Hematopoietic multipotent progenitor cell treated with erythropoietin and hydrocortisone succinate and interleukin-3 and kit ligand, for 17 days (in vitro differentiated cells): ENCODE measurements around the gene G6PC3.
"Not testable (repeated sequence)": the region's sequence is repeated elsewhere in the genome, so short reads cannot be mapped to it uniquely, and the experiment has no call there.

Experiments
- DNase-seq: peaks from one replicate; pipeline ENCODE4 v3.0.0-alpha.2; 2015; ENCODE audit warnings: low spot score

The G6PC3 gene

GRCh38 chr17:44108440-44109311 is 38.1 kb downstream of the G6PC3 start:
- DNase-seq, result no peak

GRCh38 chr17:44109312-44109630 is 38.7 kb downstream of the G6PC3 start:
- DNase-seq, result no peak

GRCh38 chr17:44110011-44110686 is 39.6 kb downstream of the G6PC3 start:
- no peak for DNase-seq

GRCh38 chr17:44110823-44111633 is 40.5 kb downstream of the G6PC3 start:
- DNase-seq, result peak; percentile 45

GRCh38 chr17:44111777-44112176 is 41.2 kb downstream of the G6PC3 start:
- no peak for DNase-seq

- DNase-seq, result no peak
Measured at GRCh38 chr17:44112284-44113280, 42.0 kb downstream of the G6PC3 start.

- no peak for DNase-seq
Measured at GRCh38 chr17:44113382-44113781, 42.8 kb downstream of the G6PC3 start.

- DNase-seq, result no peak
Measured at GRCh38 chr17:44113868-44114840, 43.6 kb downstream of the G6PC3 start.

- DNase-seq, result peak; percentile 40
Measured at GRCh38 chr17:44115585-44116415, 45.3 kb downstream of the G6PC3 start.

GRCh38 chr17:44117351-44117750 is 46.8 kb downstream of the G6PC3 start:
- DNase-seq, result no peak

- no peak for DNase-seq
Measured at GRCh38 chr17:44118427-44119050, 48.0 kb downstream of the G6PC3 start.

GRCh38 chr17:44119062-44119461 is 48.5 kb downstream of the G6PC3 start:
- DNase-seq, result no peak

- DNase-seq, result no peak
Measured at GRCh38 chr17:44119798-44120197, 49.3 kb downstream of the G6PC3 start.

GRCh38 chr17:44120281-44120680 is 49.7 kb downstream of the G6PC3 start:
- DNase-seq, result not testable (repeated sequence)

GRCh38 chr17:44120851-44121605 is 50.5 kb downstream of the G6PC3 start:
- DNase-seq, result no peak

GRCh38 chr17:44121997-44122815 is 51.7 kb downstream of the G6PC3 start:
- DNase-seq, result no peak

GRCh38 chr17:44122816-44123355 is 52.4 kb downstream of the G6PC3 start:
- DNase-seq, result peak; percentile 54
